H1 (cell line): Measurements from ENCODE around the gene HSPBAP1. TPM values are rescaled to one million over a fixed set of nuclear protein-coding genes. Genes with fewer than 3 reads are reported as not detected.

ENCODE experiments used
- CTCF ChIA-PET: fragments of 300-600 bp; sonication (Branson Sonifier 250); formaldehyde crosslinking; loops from one replicate; lab custom pipeline; 2021; ENCODE audit not compliant: partially characterized antibody; lab: Charles Lee
- POLR2A ChIA-PET: fragments of 300-600 bp; sonication (Branson Sonifier 250); formaldehyde crosslinking; loops from one replicate; lab custom pipeline; 2021; ENCODE audit warnings: inconsistent platforms; ENCODE audit not compliant: partially characterized antibody; lab: Charles Lee
- DNase-seq, 2 experiments: peaks; one replicate each; pipeline versions ENCODE4 v3.0.0 to v3.0.0-alpha.2; 2010 to 2022; ENCODE audit warnings: low spot score in 2 of 2, low read depth in 1 of 2, mixed read lengths in 1 of 2
- FAIRE-seq: peaks from 2 replicates; lab custom pipeline; 2011; peaks lifted over from hg19 to GRCh38; lab: Jason Lieb, UNC
- H2AFZ ChIP-seq: 2 replicates; pipeline ENCODE4 v1.8.1; 2012; ENCODE audit warnings: low read length, inconsistent platforms
- H2AK5ac ChIP-seq: 2 replicates; pipeline ENCODE4 v1.6.1; 2013; ENCODE audit warnings: low read depth, low read length
- H2BK120ac ChIP-seq: replicated peaks from 2 replicates; pipeline ENCODE3; 2013; ENCODE audit warnings: low read depth, low read length, inconsistent platforms
- H2BK12ac ChIP-seq: 2 replicates; pipeline ENCODE4 v1.6.1; 2013; ENCODE audit warnings: low read depth, low read length
- H2BK15ac ChIP-seq: 2 replicates; pipeline ENCODE4 v1.6.1; 2013; ENCODE audit warnings: low read length
- H2BK20ac ChIP-seq: 2 replicates; pipeline ENCODE4 v1.6.1; 2013; ENCODE audit warnings: low read length
- H2BK5ac ChIP-seq: 2 replicates; pipeline ENCODE4 v1.6.1; 2013; ENCODE audit warnings: low read depth, low read length
- H3K14ac ChIP-seq: 2 replicates; pipeline ENCODE4 v1.6.1; 2013; ENCODE audit warnings: inconsistent platforms; ENCODE audit not compliant: insufficient read length
- H3K18ac ChIP-seq: 2 replicates; pipeline ENCODE4 v1.6.1; 2013; ENCODE audit warnings: low read length; ENCODE audit errors: extremely low read depth
- H3K23ac ChIP-seq: 2 replicates; pipeline ENCODE4 v1.6.1; 2013; ENCODE audit warnings: inconsistent platforms; ENCODE audit not compliant: insufficient read length
- H3K23me2 ChIP-seq: 2 replicates; pipeline ENCODE4 v1.6.1; 2013; ENCODE audit warnings: low read depth, low read length
- H3K27ac ChIP-seq: 2 replicates; pipeline ENCODE4 v1.6.1; 2011; ENCODE audit warnings: low read depth, low read length, inconsistent platforms
- H3K27me3 ChIP-seq, 4 experiments: replicated peaks in 1 of 4; 1 replicate in 1 of 4; 2 replicates in 3 of 4; pipeline versions ENCODE4 v1.6.1 to v1.8.1; 2011 to 2013; ENCODE audit warnings: low read length in 3 of 4, mild to moderate bottlenecking in 3 of 4, inconsistent platforms in 2 of 4, mixed read lengths in 2 of 4, moderate library complexity in 1 of 4; ENCODE audit not compliant: control insufficient read depth in 3 of 4, insufficient read depth in 3 of 4; ENCODE audit errors: extremely low read depth in 1 of 4
- H3K36me3 ChIP-seq, 4 experiments: 2 replicates each; pipeline versions ENCODE4 v1.6.1 to v1.8.1; 2011 to 2013; ENCODE audit warnings: mild to moderate bottlenecking in 4 of 4, low read length in 3 of 4, moderate library complexity in 2 of 4, control low read depth in 1 of 4, inconsistent platforms in 1 of 4; ENCODE audit not compliant: insufficient read depth in 4 of 4, control insufficient read depth in 2 of 4
- H3K4ac ChIP-seq: replicated peaks from 2 replicates; pipeline ENCODE3; 2013; ENCODE audit warnings: low read length, low read depth, mixed read lengths, inconsistent platforms; ENCODE audit not compliant: insufficient read length
- H3K4me1 ChIP-seq, 4 experiments: replicated peaks in 1 of 4; 1 replicate in 1 of 4; 2 replicates in 3 of 4; pipeline versions ENCODE4 v1.6.1 to v1.8.1; 2011 to 2013; ENCODE audit warnings: low read length in 3 of 4, inconsistent platforms in 2 of 4, mixed read lengths in 1 of 4; ENCODE audit not compliant: insufficient read depth in 4 of 4, control insufficient read depth in 3 of 4
- H3K4me2 ChIP-seq, 2 experiments: 2 replicates each; pipeline versions ENCODE4 v1.6.1 to v1.8.1; 2011 to 2013; ENCODE audit warnings: low read depth in 2 of 2, low read length in 2 of 2, control low read depth in 1 of 2, inconsistent platforms in 1 of 2, mild to moderate bottlenecking in 1 of 2; ENCODE audit not compliant: insufficient read depth in 1 of 2
- H3K4me3 ChIP-seq, 4 experiments: fragments of 200-600, 300-600 bp in 1 of 4; sonication (generic), shearing (Covaris generic), sonication (Bioruptor Twin) in 1 of 4; 2 replicates each; pipeline versions ENCODE4 v1.5.1 to v1.8.1; 2011 to 2016; ENCODE audit warnings: low read length in 4 of 4, low read depth in 3 of 4, control low read depth in 2 of 4, inconsistent platforms in 2 of 4, mild to moderate bottlenecking in 2 of 4, mixed read lengths in 1 of 4, moderate library complexity in 1 of 4; ENCODE audit not compliant: insufficient read depth in 2 of 4; ENCODE audit errors: extremely low read depth in 1 of 4
- H3K56ac ChIP-seq: replicated peaks from 2 replicates; pipeline ENCODE3; 2013; ENCODE audit warnings: low read depth, mild to moderate bottlenecking, mixed read lengths, low read length, inconsistent platforms; ENCODE audit not compliant: insufficient read length
- H3K79me1 ChIP-seq: 2 replicates; pipeline ENCODE4 v1.6.1; 2013; ENCODE audit warnings: low read depth, low read length, control low read depth
- H3K79me2 ChIP-seq, 2 experiments: 2 replicates each; pipeline versions ENCODE4 v1.6.1 to v1.8.1; 2012 to 2013; ENCODE audit warnings: low read length in 2 of 2, mild to moderate bottlenecking in 2 of 2, inconsistent platforms in 1 of 2; ENCODE audit not compliant: insufficient read depth in 2 of 2, control insufficient read depth in 1 of 2
- H3K9ac ChIP-seq, 4 experiments: replicated peaks in 1 of 4; 1 replicate in 1 of 4; 2 replicates in 3 of 4; pipeline versions ENCODE4 v1.6.1 to v1.8.1; 2011 to 2013; ENCODE audit warnings: low read depth in 3 of 4, low read length in 3 of 4, control low read depth in 2 of 4, mild to moderate bottlenecking in 2 of 4, moderate library complexity in 2 of 4, inconsistent platforms in 1 of 4; ENCODE audit errors: extremely low read depth in 1 of 4
- H3K9me3 ChIP-seq, 2 experiments: 2 replicates each; pipeline versions ENCODE4 v1.6.1 to v1.8.1; 2012 to 2013; ENCODE audit warnings: mild to moderate bottlenecking in 2 of 2, moderate library complexity in 2 of 2, control low read depth in 1 of 2, inconsistent platforms in 1 of 2, low read depth in 1 of 2, low read length in 1 of 2, mixed read lengths in 1 of 2; ENCODE audit not compliant: insufficient read depth in 2 of 2
- H4K20me1 ChIP-seq, 2 experiments: replicated peaks in 1 of 2; 2 replicates each; pipeline versions ENCODE3 to v1.8.1; 2011 to 2013; ENCODE audit warnings: inconsistent platforms in 2 of 2, low read length in 2 of 2, mild to moderate bottlenecking in 1 of 2; ENCODE audit not compliant: insufficient read depth in 2 of 2, control insufficient read depth in 1 of 2
- H4K5ac ChIP-seq: 2 replicates; pipeline ENCODE4 v1.6.1; 2013; ENCODE audit warnings: low read length, low read depth, mixed read lengths, inconsistent platforms; ENCODE audit not compliant: insufficient read length
- H4K8ac ChIP-seq: 2 replicates; pipeline ENCODE4 v1.8.0; 2013; ENCODE audit warnings: mild to moderate bottlenecking, moderate library complexity, low read length, inconsistent platforms; ENCODE audit not compliant: insufficient read depth; ENCODE audit errors: extremely low read depth
- H4K91ac ChIP-seq: replicated peaks from 2 replicates; pipeline ENCODE3; 2013; ENCODE audit warnings: low read length, mixed read lengths, inconsistent platforms; ENCODE audit not compliant: insufficient read length
- CBX5 ChIP-seq: fragments of 300-800, 300-1000 bp; sonication (generic); IDR thresholded peaks from 2 replicates; pipeline ENCODE4 v1.7.1; 2016; ENCODE audit warnings: antibody characterized with exemption, low read length, low read depth
- CHD1 ChIP-seq: IDR thresholded peaks from 2 replicates; pipeline ENCODE4 v1.6.1; 2012; ENCODE audit warnings: low read depth, low read length, improper control_type of control experiment
- NRF1 ChIP-seq: IDR thresholded peaks from 2 replicates; pipeline ENCODE4 v1.6.1; 2011; ENCODE audit warnings: mild to moderate bottlenecking, low read depth, low read length, improper control_type of control experiment
- SUZ12 ChIP-seq: fragments of 200-600 bp; sonication (generic); IDR thresholded peaks from 2 replicates; pipeline ENCODE4 v1.6.1; 2012; ENCODE audit warnings: mild to moderate bottlenecking, inconsistent platforms, low read length, moderate library complexity, mixed read lengths
- TAF1 ChIP-seq: IDR thresholded peaks from 2 replicates; pipeline ENCODE4 v1.6.1; 2011; ENCODE audit warnings: mild to moderate bottlenecking, low read depth, low read length
- ZNF274 ChIP-seq: IDR thresholded peaks from 2 replicates; pipeline ENCODE4 v1.7.0; 2012; ENCODE audit warnings: low read length, borderline replicate concordance; ENCODE audit errors: extremely low read depth
- WGBS, 2 experiments: shearing (Covaris generic) in 1 of 2; methylation state at CpG; one replicate each; pipeline versions ENCODE4 v1.1.6 to v1.1.7; 2013 to 2015; ENCODE audit warnings: low lambda C conversion rate in 2 of 2, mixed read lengths in 2 of 2, inconsistent platforms in 1 of 2, low coverage in 1 of 2, missing lambda C conversion rate in 1 of 2; ENCODE audit not compliant: insufficient replicate concordance in 2 of 2, insufficient coverage in 1 of 2, insufficient read length in 1 of 2; ENCODE audit errors: extremely low coverage in 1 of 2, missing lambda C conversion rate in 1 of 2; 5-methylcytosine and 5-hydroxymethylcytosine counted together
- polyA plus RNA-seq, 7 experiments: library from polyadenylated mRNA; depleted of rRNA in 3 of 7; stranded (reverse) in 5 of 7; unstranded in 2 of 7; fragments of >200 nt in 5 of 7; fragments of 200-250 nt in 2 of 7; gene quantifications; 1 replicate in 5 of 7; 2 replicates in 1 of 7; 4 replicates in 1 of 7; pipeline versions ENCODE4 v1.2.1 to v1.2.3, GENCODE V29; 2011 to 2013; ENCODE audit warnings: missing spikeins in 2 of 7, mixed read lengths in 2 of 7
- total RNA-seq: library from RNA; stranded (reverse); fragmentation: NEBNext Ultra II Directional; extraction: Animal tissue kit (Norgen Biotek cat#: 25700); gene quantifications from 2 replicates; pipeline ENCODE4 v1.2.1, GENCODE V29; 2021

HSPBAP1 gene
- total and polyA plus RNA-seq, 2 of the 8 experiments (the other 6 are each of a cell fraction or from before 2014, with no cell fraction given) = 7.5 to 8.3 TPM

GRCh38 chr3:122755491-122755890 lies 38.1 kb downstream of the HSPBAP1 start:
- no peak overlapping the region for H2AK5ac ChIP-seq
- POLR2A ChIA-PET = interaction anchor here (0.6 to 1.0 kb wide), 2 partner anchors 38 to 117 kb away, joined by 3 read pairs; partner anchors contain the start of gene HSPBAP1
- no peak overlapping the region for H3K9ac ChIP-seq
- no peak overlapping the region for H3K23ac ChIP-seq
- no peak overlapping the region for H3K4ac ChIP-seq
- CTCF ChIA-PET = interaction anchor here (0.6 to 1.7 kb wide), 37 partner anchors 11 to 556 kb away, joined by 3 to 12 read pairs (median 3); partner anchors contain the start of gene HSPBAP1
- H3K79me1 ChIP-seq = no peaks in the 10 kb centered on the region
- H3K27me3 ChIP-seq = no peaks in the 10 kb centered on the region
- no peak overlapping the region for H2BK5ac ChIP-seq
- no peak overlapping the region for H4K91ac ChIP-seq
- no peaks in the 10 kb centered on the region for H3K79me2 ChIP-seq
- H2AFZ ChIP-seq = no peak overlapping the region
- no peak overlapping the region for H2BK120ac ChIP-seq
- no peak overlapping the region for H3K4me3 ChIP-seq
- H3K23me2 ChIP-seq = no peaks in the 10 kb centered on the region
- no peak overlapping the region for H3K18ac ChIP-seq
- no peak overlapping the region for H3K4me2 ChIP-seq
- H3K27ac ChIP-seq = no peak overlapping the region
- FAIRE-seq (no peak), DNase-seq (no peak)
- no peak overlapping the region for H2BK12ac ChIP-seq
- H2BK15ac ChIP-seq = no peak overlapping the region
- no peak overlapping the region for H4K5ac ChIP-seq
- WGBS, 2 experiments = 94% methylated on average over 2 of the region's 2 CpGs; no CpG with 5 or more reads in 1 of the 2 experiments
- peaks cover 0 to 3% (median 3%) of the 10 kb centered on the region in 4 experiments; a peak in 4 of 7 replicates for H3K4me1 ChIP-seq
- no peak overlapping the region for H3K56ac ChIP-seq
- H3K14ac ChIP-seq = no peak overlapping the region
- H4K20me1 ChIP-seq = no peaks in the 10 kb centered on the region
- no peak overlapping the region for H4K8ac ChIP-seq
- H3K9me3 ChIP-seq = no peaks in the 10 kb centered on the region
- peaks cover 0 to 7% (median 3%) of the 10 kb centered on the region in 4 experiments; a peak in 4 of 8 replicates for H3K36me3 ChIP-seq
- no peak overlapping the region for H2BK20ac ChIP-seq
- TF ChIP-seq SUZ12 = no peak
- no peak for TF ChIP-seq ZNF274
- TF ChIP-seq TAF1 = no peak
- no peak for TF ChIP-seq CHD1
- TF ChIP-seq NRF1 = no peak
- no peak for TF ChIP-seq CBX5
